BJ (cell line): ENCODE results near the gene CDC37. TPM values are rescaled to one million over a fixed set of nuclear protein-coding genes. Genes with fewer than 3 reads are reported as not detected.
"Not testable (repeated sequence)": the region's sequence is repeated elsewhere in the genome, so short reads cannot be mapped to it uniquely, and the experiment has no call there.

Experiments used
- CTCF ChIA-PET: fragments of 350-600 bp; formaldehyde crosslinking; extraction: SDS; loops from one replicate; lab custom pipeline; 2021; ENCODE audit warnings: antibody characterized with exemption, inconsistent platforms; lab: Yijun Ruan, JAX
- POLR2A ChIA-PET: fragments of 300-600 bp; sonication (Branson Sonifier 250); formaldehyde crosslinking; extraction: SDS; loops from one replicate; lab custom pipeline; 2021; ENCODE audit warnings: antibody characterized with exemption; lab: Charles Lee
- DNase-seq: peaks from one replicate; pipeline ENCODE4 v3.0.0-alpha.2; 2011; ENCODE audit warnings: low read depth
- H3K27me3 ChIP-seq: 2 replicates; pipeline ENCODE4 v1.6.0; 2011; ENCODE audit warnings: low read length; ENCODE audit not compliant: control insufficient read depth, insufficient read depth
- H3K36me3 ChIP-seq: 2 replicates; pipeline ENCODE4 v1.5.1; 2011; ENCODE audit warnings: low read length; ENCODE audit not compliant: control insufficient read depth, insufficient read depth
- H3K4me3 ChIP-seq: 2 replicates; pipeline ENCODE4 v1.5.1; 2011; ENCODE audit warnings: low read depth, mild to moderate bottlenecking, control low read depth, low read length
- polyA plus RNA-seq: library from polyadenylated mRNA; depleted of rRNA; stranded (reverse); fragments of >200 nt; gene quantifications from 2 replicates; pipeline ENCODE4 v1.2.3, GENCODE V29; 2011
- TF ChIP-seq, protein P1 (sequence below): IDR thresholded peaks from 2 replicates; pipeline ENCODE4 v1.5.1; 2011; ENCODE audit warnings: low read depth, mild to moderate bottlenecking, control low read depth, inconsistent platforms, low read length, moderate library complexity; ENCODE audit not compliant: insufficient read depth

The CDC37 gene
- polyA plus RNA-seq, 1 experiment, result 429 TPM

DNA sequence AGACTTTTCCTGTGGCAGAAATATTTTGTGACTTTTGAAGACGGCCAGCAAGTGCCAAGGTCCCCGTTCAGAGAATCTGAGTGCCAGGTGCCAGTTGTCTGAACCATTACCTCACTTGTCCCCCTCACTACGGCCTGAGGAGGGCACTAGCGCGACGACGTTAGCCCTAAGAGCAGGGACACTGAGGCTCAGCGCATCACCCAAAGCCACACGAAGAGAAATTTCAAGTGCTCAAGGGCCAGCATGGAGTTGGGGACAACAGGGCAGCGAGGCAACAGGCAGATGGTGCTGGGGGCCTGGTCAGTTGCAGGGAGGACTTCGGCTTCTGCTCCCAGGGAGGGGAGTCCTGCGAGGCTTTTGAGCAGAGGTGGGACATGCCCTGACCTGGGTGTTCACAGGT, 13.5 kb downstream of the CDC37 start:
- POLR2A ChIA-PET, result no interaction called here
- DNase-seq, result no peak
- Histone ChIP-seq H3K27me3 (no peaks in the 10 kb centered on the region), H3K36me3 (peaks cover 21% of the 10 kb centered on the region), H3K4me3 (no peak overlapping the region)
- TF ChIP-seq, protein P1, sequence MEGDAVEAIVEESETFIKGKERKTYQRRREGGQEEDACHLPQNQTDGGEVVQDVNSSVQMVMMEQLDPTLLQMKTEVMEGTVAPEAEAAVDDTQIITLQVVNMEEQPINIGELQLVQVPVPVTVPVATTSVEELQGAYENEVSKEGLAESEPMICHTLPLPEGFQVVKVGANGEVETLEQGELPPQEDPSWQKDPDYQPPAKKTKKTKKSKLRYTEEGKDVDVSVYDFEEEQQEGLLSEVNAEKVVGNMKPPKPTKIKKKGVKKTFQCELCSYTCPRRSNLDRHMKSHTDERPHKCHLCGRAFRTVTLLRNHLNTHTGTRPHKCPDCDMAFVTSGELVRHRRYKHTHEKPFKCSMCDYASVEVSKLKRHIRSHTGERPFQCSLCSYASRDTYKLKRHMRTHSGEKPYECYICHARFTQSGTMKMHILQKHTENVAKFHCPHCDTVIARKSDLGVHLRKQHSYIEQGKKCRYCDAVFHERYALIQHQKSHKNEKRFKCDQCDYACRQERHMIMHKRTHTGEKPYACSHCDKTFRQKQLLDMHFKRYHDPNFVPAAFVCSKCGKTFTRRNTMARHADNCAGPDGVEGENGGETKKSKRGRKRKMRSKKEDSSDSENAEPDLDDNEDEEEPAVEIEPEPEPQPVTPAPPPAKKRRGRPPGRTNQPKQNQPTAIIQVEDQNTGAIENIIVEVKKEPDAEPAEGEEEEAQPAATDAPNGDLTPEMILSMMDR, result peak; percentile 35
- CTCF ChIA-PET, result interaction anchor here (0.6 to 11.7 kb wide), 16 partner anchors 10 to 196 kb away, joined by 3 to 228 read pairs (median 6); partner anchors contain the start of genes CDC37, ICAM1, ICAM5 and RAVER1

DNA sequence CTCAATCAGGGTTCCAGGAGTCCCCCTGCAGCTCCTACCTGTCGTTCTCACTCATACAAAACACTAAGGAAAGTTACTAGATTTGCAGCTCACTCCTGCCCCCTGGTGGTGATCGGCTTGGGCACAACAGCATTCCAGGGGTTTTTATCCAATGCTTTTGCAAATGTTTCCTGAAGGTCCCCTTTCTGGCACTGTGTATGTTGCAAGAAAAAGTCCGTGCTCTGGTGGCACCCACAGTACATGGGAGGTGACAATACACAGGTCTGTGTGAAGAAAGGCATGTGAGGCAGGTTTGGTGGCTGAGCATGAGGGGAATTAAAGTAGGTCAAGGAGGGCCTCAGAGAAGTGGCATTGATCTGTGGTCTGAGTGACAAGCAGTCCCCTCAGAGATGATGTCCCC, 14.4 kb downstream of the CDC37 start:
- Histone ChIP-seq H3K36me3 (peaks cover 18% of the 10 kb centered on the region), H3K4me3 (no peak overlapping the region), H3K27me3 (no peaks in the 10 kb centered on the region)
- ChIA-PET CTCF (interaction anchor here (0.6 to 11.7 kb wide), 27 partner anchors 9 to 458 kb away, joined by 3 to 228 read pairs (median 5); partner anchors contain the start of genes CDC37, ICAM1, ICAM5 and MRPL4), POLR2A (interaction anchor here (1.0 kb wide), 1 partner anchor 119 kb away, joined by 5 read pairs; no protein-coding TSS in a partner anchor)
- DNase-seq, result no peak
- TF ChIP-seq, protein P1, result peak; percentile 93

DNA sequence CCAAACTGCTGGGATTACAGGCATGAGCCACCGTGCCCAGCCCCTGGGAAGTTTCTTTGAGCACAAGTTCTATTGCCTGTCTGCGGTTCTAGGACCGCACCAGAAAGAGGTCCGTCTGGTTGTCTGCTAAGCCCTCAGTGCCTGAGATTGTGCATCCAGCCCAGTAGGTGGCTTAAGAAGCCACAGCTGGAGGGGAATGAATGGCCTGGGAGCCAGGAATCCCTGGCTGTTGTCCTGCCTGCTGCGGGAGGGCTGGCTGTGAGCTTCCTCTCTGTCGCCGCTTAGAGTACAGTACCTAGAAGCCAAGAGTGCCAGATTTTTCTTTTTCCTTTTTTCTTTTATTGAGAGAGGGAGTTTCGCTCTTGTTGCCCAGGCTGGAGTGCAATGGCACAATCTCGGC, 18.8 kb downstream of the CDC37 start:
- TF ChIP-seq, protein P1, result no peak
- Histone ChIP-seq H3K27me3 (no peaks in the 10 kb centered on the region), H3K36me3 (no peaks in the 10 kb centered on the region), H3K4me3 (no peak overlapping the region)
- no peak for DNase-seq
- ChIA-PET CTCF (interaction anchor here (1.7 to 11.7 kb wide), 2 partner anchors 116 to 126 kb away, joined by 7 to 228 read pairs; partner anchors contain the start of gene ICAM1), POLR2A (no interaction called here)

DNA sequence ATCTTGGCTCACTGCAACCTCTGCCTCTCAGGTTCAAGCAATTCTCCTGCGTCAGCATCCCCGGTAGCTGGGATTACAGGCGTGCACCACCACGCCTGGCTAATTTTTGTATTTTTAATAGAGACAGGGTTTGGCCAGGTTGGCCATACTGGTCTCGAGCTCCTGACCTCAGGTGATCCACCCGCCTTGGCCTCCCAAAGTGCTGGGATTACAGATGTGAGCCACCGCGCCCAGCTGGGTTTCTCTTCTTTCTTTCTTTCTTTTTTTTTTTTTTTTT, 20.2 kb downstream of the CDC37 start:
- POLR2A ChIA-PET, H3K27me3 ChIP-seq, H3K36me3 ChIP-seq, DNase-seq, H3K4me3 ChIP-seq: not testable (repeated sequence)
- CTCF ChIA-PET, result interaction anchor here (1.1 to 11.7 kb wide), 5 partner anchors 8 to 125 kb away, joined by 3 to 228 read pairs (median 6); partner anchors contain the start of gene ICAM1

DNA sequence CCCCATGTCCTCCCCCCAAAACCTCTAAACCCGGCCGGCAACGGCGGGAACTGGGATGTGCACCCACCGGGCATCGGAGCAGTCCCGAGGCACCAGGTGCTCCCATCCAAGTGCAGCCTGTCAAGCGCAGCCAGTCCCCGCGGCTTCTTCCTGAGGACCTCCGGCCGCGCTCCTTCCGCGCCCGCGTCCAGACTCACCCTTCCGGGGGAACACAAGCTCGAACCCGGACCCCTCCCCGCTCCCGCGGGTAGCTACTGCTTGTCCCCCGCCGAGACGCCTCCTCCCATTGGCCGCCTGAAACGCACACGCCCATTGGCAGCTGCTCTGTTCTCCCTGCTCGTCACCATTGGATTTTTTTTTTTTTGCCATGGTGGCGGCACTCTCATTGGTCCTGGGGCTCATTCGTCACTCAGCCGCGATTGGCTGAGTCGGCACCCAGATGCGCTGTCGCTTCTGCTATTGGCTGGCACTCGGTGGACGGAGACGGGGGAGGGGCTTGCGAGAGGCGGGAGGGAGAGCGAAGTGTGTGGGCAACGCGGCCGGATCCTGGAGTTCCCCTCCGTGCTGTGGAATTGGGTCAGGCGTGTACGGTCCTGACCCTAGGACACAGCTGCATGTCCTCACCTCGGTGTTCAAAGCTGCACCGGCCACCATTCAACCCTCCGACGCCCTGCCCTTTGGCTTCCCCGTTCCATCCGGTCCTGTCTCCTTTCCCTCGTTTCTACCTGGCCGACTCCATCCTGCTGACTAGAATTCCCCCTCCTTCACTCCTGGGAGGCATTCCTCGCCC, 22.8 kb downstream of the CDC37 start, which contains the start of gene TYK2:
TSS of gene TYK2 (minus strand) at position 260 of the 790 bp plus-strand sequence. CDS start 2,166 bp downstream, outside the sequence.
- ChIA-PET CTCF (interaction anchor here (0.6 to 11.7 kb wide), 7 partner anchors 8 to 319 kb away, joined by 3 to 228 read pairs (median 4); partner anchors contain the start of gene ICAM1), POLR2A (interaction anchor here (0.6 to 0.7 kb wide), 4 partner anchors 22 to 545 kb away, joined by 3 to 5 read pairs (median 4); no protein-coding TSS in a partner anchor)
- Histone ChIP-seq H3K4me3 (peak within 1 kb of the TSS; percentile 87), H3K36me3 (peaks cover 5% of the 10 kb centered on the region), H3K27me3 (no peaks in the 10 kb centered on the region)
- TF ChIP-seq, protein P1, result no peak
- peak; percentile 93 for DNase-seq
